ENCODE data around the gene GPBAR1. TPM values are rescaled to one million over a fixed set of nuclear protein-coding genes. Genes with fewer than 3 reads are reported as not detected.

GPBAR1 gene
- total and polyA plus RNA-seq, 2 of the 8 experiments (the other 6 are each of a cell fraction or from before 2014, with no cell fraction given), result 0.32 to 0.59 TPM

GRCh38 chr2:218253232-218253625, 7.6 kb upstream of the GPBAR1 start:
- CTCF ChIA-PET (ENCODE audit: partially characterized antibody), result interaction anchor here (0.9 to 2.5 kb wide), 9 partner anchors 13 to 393 kb away, joined by 3 to 22 read pairs (median 4); no protein-coding TSS in a partner anchor
- Histone ChIP-seq H3K23ac (ENCODE audit: insufficient read length) (no peak overlapping the region), H4K20me1 (replicated peaks in 1 of 2; ENCODE audit: control insufficient read depth in 1 of 2, insufficient read depth in 2 of 2, low read length in 2 of 2) (peaks cover 0 to 2% of the 10 kb centered on the region in 2 experiments), H3K18ac (ENCODE audit: extremely low read depth, low read length) (no peak overlapping the region), H2BK120ac (replicated peaks; ENCODE audit: low read depth, low read length) (no peak overlapping the region), H2BK12ac (ENCODE audit: low read depth, low read length) (no peak overlapping the region), H4K91ac (replicated peaks; ENCODE audit: insufficient read length, low read length) (no peak overlapping the region), H3K27me3 (replicated peaks in 1 of 4; ENCODE audit: control insufficient read depth in 3 of 4, extremely low read depth in 1 of 4, insufficient read depth in 3 of 4, low read length in 3 of 4) (no peaks in the 10 kb centered on the region), H3K4me1 (replicated peaks in 1 of 4; ENCODE audit: control insufficient read depth in 3 of 4, insufficient read depth in 4 of 4, low read length in 3 of 4) (no peaks in the 10 kb centered on the region), H3K14ac (ENCODE audit: insufficient read length) (no peak overlapping the region), H3K9ac (replicated peaks in 1 of 4; ENCODE audit: extremely low read depth in 1 of 4, low read depth in 3 of 4, low read length in 3 of 4) (no peak overlapping the region), H2AFZ (ENCODE audit: low read length) (no peak overlapping the region), H3K27ac (ENCODE audit: low read depth, low read length) (no peak overlapping the region), H2AK5ac (ENCODE audit: low read depth, low read length) (no peak overlapping the region), H3K4ac (replicated peaks; ENCODE audit: insufficient read length, low read depth, low read length) (no peak overlapping the region), H4K5ac (ENCODE audit: insufficient read length, low read depth, low read length) (no peak overlapping the region), H3K79me2 (ENCODE audit: control insufficient read depth in 1 of 2, insufficient read depth in 2 of 2, low read length in 2 of 2) (no peaks in the 10 kb centered on the region), H3K9me3 (ENCODE audit: insufficient read depth in 2 of 2, low read depth in 1 of 2, low read length in 1 of 2) (no peaks in the 10 kb centered on the region), H3K56ac (replicated peaks; ENCODE audit: insufficient read length, low read depth, low read length) (no peak overlapping the region), H3K79me1 (ENCODE audit: low read depth, low read length) (no peaks in the 10 kb centered on the region), H4K8ac (ENCODE audit: extremely low read depth, insufficient read depth, low read length) (no peak overlapping the region), H3K36me3 (ENCODE audit: control insufficient read depth in 2 of 4, insufficient read depth in 4 of 4, low read length in 3 of 4) (peaks cover 34 to 76% (median 64%) of the 10 kb centered on the region in 4 experiments), H3K4me2 (ENCODE audit: insufficient read depth in 1 of 2, low read depth in 2 of 2, low read length in 2 of 2) (no peak overlapping the region), H3K4me3 (ENCODE audit: extremely low read depth in 1 of 4, insufficient read depth in 2 of 4, low read depth in 3 of 4, low read length in 4 of 4) (no peak overlapping the region), H3K23me2 (ENCODE audit: low read depth, low read length) (no peaks in the 10 kb centered on the region), H2BK5ac (ENCODE audit: low read depth, low read length) (no peak overlapping the region), H2BK15ac (ENCODE audit: low read length) (no peak overlapping the region), H2BK20ac (ENCODE audit: low read length) (no peak overlapping the region)
- DNase-seq (ENCODE audit: low read depth in 1 of 2, low spot score in 2 of 2), result no peak
- WGBS, 2 experiments (ENCODE audit: extremely low coverage in 1 of 2, insufficient coverage in 1 of 2, insufficient read length in 1 of 2, insufficient replicate concordance in 2 of 2, low coverage in 1 of 2, low lambda C conversion rate in 2 of 2, missing lambda C conversion rate in 1 of 2), result 85% methylated on average over 5 of the region's 5 CpGs; no CpG with 5 or more reads in 1 of the 2 experiments
- FAIRE-seq, result no peak
- POLR2A ChIA-PET (ENCODE audit: partially characterized antibody), result interaction anchor here (0.8 to 2.7 kb wide), 5 partner anchors 8 to 17 kb away, joined by 3 to 7 read pairs (median 3); partner anchors contain the start of genes AAMP, GPBAR1 and PNKD
- TF ChIP-seq SP2 (IDR thresholded peaks at IDR 0.05; ENCODE audit: low read length) (no peak), PHF8 (conservative IDR thresholded peaks at IDR 0.05; ENCODE audit: low read depth, low read length) (no peak), GTF2F1 (IDR thresholded peaks at IDR 0.05; ENCODE audit: borderline replicate concordance, low read depth, low read length) (no peak), E2F6 (IDR thresholded peaks at IDR 0.05) (no peak), KDM1A (IDR thresholded peaks at IDR 0.05; ENCODE audit: borderline replicate concordance, low read length) (no peak), CTCF (IDR thresholded peaks at IDR 0.05; ENCODE audit: control extremely low read depth in 1 of 3, insufficient read depth in 1 of 3, low read depth in 1 of 3, low read length in 3 of 3) (no peak), POLR2A (IDR thresholded peaks at IDR 0.05; ENCODE audit: control extremely low read depth in 1 of 2, low read depth in 2 of 2, low read length in 2 of 2) (no peak), EZH2 (IDR thresholded peaks at IDR 0.05; ENCODE audit: low read depth, low read length, severe bottlenecking) (no peak), SIN3A (conservative IDR thresholded peaks at IDR 0.05 in 1 of 2, IDR thresholded peaks at IDR 0.05 in 1 of 2; ENCODE audit: low read depth in 1 of 2, low read length in 2 of 2) (no peak), RNF2 (IDR thresholded peaks at IDR 0.05; ENCODE audit: borderline replicate concordance, low read depth, low read length, missing control alignments, poor library complexity, severe bottlenecking) (no peak)
